ENCODE measurements around the gene OR52K1. TPM values are rescaled to one million over a fixed set of nuclear protein-coding genes. Genes with fewer than 3 reads are reported as not detected.
"Not testable (repeated sequence)": the region's sequence is repeated elsewhere in the genome, so short reads cannot be mapped to it uniquely, and the experiment has no call there.

Gene OR52K1
- total RNA-seq, 3 donors from 2014 or later = 0.05 TPM; not detected in 2

GRCh38 chr11:4466871-4467442 is 15.5 kb upstream of the OR52K1 start:
- Mint-ChIP-seq H3K9me3 (peaks cover 12% of the 10 kb centered on the region), H3K27me3 (ENCODE audit: low read depth) (peaks cover 1% of the 10 kb centered on the region), H3K36me3 (ENCODE audit: insufficient read depth) (no peaks in the 10 kb centered on the region), H3K4me1 (ENCODE audit: low read depth) (no peaks in the 10 kb centered on the region), H3K4me3 (no peak overlapping the region)
- DNase-seq (no peak), ATAC-seq (no peak)

GRCh38 chr11:4467811-4468606 is 14.4 kb upstream of the OR52K1 start:
- Mint-ChIP-seq H3K36me3 (ENCODE audit: insufficient read depth) (no peaks in the 10 kb centered on the region), H3K4me1 (ENCODE audit: low read depth) (no peaks in the 10 kb centered on the region), H3K27me3 (ENCODE audit: low read depth) (no peaks in the 10 kb centered on the region), H3K9me3 (peaks cover 12% of the 10 kb centered on the region), H3K4me3 (no peak overlapping the region)
- ATAC-seq (no peak), DNase-seq (no peak)

- no peak for DNase-seq
- peaks cover 4% of the 10 kb centered on the region for H3K27me3 Mint-ChIP-seq (ENCODE audit: low read depth)
- H3K4me1 Mint-ChIP-seq (ENCODE audit: low read depth) = peaks cover 4% of the 10 kb centered on the region
- H3K4me3 Mint-ChIP-seq = no peak overlapping the region
- H3K9me3 Mint-ChIP-seq = no peaks in the 10 kb centered on the region
- ATAC-seq = no peak
- no peaks in the 10 kb centered on the region for H3K36me3 Mint-ChIP-seq (ENCODE audit: insufficient read depth)
Observed at GRCh38 chr11:4479644-4480043, 2.8 kb upstream of the OR52K1 start.

DNA sequence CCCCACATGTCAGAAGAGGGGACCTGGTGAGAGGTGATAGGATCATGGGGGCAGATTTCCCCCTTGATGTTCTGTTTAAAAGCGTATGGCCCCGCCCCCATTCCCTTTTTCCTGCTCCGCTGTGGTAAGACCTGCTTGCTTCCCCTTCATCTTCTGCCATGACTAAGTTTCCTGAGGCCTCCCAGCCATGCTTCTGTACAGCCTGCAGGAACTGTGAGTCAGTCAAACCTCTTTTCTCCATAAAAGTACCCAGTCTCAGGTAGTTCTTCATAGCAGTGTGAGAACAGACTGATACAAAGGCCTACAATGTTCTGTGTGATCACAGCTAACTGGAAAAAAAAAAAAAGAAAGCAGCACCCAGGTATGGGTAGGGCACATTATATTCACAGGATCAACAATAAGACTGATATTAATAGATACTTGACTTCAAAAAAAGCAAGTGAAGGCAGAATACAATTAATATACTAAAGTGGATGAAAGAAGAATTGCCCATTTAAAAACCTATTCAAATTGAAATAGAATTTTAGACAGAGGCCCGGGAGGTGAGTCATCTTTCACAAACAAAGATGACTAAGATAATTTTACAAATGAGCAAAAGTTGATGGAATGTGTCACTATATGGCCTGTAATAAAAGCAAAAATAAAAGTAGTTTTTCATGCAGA is 1.7 kb upstream of the OR52K1 start:
- DNase-seq = no peak
- Mint-ChIP-seq H3K4me1 (ENCODE audit: low read depth) (peaks cover 4% of the 10 kb centered on the region), H3K4me3 (no peak overlapping the region), H3K36me3 (ENCODE audit: insufficient read depth) (no peaks in the 10 kb centered on the region), H3K27me3 (ENCODE audit: low read depth) (no peaks in the 10 kb centered on the region), H3K9me3 (no peaks in the 10 kb centered on the region)
- peak; percentile 52 to 60 for ATAC-seq

DNA sequence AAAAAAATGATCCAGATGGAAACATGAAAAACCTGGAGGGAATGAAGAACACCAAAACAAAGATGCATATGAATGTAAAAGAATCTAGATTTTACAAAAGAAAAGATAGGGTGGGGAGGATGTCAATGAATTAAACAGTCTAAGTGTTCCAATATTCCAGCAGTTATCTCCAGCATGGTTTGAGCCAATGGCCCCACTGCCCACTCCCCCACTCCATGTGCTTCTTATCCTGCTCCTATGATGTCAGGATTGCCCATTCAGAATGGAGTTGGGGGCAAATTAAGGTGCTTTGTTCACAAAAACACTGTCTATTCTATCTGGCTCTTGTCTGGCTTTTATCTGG is 1.2 kb upstream of the OR52K1 start:
- Mint-ChIP-seq H3K36me3 (ENCODE audit: insufficient read depth) (no peaks in the 10 kb centered on the region), H3K9me3 (no peaks in the 10 kb centered on the region), H3K4me1 (ENCODE audit: low read depth) (peaks cover 4% of the 10 kb centered on the region), H3K4me3 (no peak overlapping the region), H3K27me3 (ENCODE audit: low read depth) (peaks cover 2% of the 10 kb centered on the region)
- DNase-seq (no peak), ATAC-seq (no peak)

DNA sequence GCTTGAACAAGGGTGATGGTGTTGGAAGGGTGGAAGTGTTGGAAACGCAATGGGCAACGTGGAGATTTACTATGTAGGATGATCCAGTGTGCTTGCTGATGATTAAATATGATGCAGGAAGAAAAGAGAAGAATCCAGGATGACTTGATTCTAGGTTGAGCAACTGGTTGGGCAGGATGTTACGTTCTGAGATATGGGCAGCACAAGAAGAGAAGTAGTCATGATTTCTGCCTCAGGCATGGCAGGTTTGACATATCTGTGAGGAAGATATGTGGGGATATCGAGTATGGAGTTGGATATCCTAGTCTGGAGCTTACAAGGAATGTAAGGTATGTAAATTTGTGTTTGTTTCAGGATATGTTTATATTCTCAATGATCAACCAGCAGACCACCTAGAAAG is 1.9 kb downstream of the OR52K1 start:
- ATAC-seq (no peak), DNase-seq (no peak)
- Mint-ChIP-seq H3K27me3 (ENCODE audit: low read depth) (peaks cover 3% of the 10 kb centered on the region), H3K36me3 (ENCODE audit: insufficient read depth) (no peaks in the 10 kb centered on the region), H3K9me3 (no peaks in the 10 kb centered on the region), H3K4me1 (ENCODE audit: low read depth) (peaks cover 4% of the 10 kb centered on the region), H3K4me3 (no peak overlapping the region)

GRCh38 chr11:4491405-4491804 is 9.0 kb downstream of the OR52K1 start:
- H3K4me3 Mint-ChIP-seq; ATAC-seq; DNase-seq; H3K36me3 Mint-ChIP-seq (ENCODE audit: insufficient read depth); H3K9me3 Mint-ChIP-seq; H3K4me1 Mint-ChIP-seq (ENCODE audit: low read depth): not testable (repeated sequence)
- peaks cover 15% of the 10 kb centered on the region for H3K27me3 Mint-ChIP-seq (ENCODE audit: low read depth)

DNA sequence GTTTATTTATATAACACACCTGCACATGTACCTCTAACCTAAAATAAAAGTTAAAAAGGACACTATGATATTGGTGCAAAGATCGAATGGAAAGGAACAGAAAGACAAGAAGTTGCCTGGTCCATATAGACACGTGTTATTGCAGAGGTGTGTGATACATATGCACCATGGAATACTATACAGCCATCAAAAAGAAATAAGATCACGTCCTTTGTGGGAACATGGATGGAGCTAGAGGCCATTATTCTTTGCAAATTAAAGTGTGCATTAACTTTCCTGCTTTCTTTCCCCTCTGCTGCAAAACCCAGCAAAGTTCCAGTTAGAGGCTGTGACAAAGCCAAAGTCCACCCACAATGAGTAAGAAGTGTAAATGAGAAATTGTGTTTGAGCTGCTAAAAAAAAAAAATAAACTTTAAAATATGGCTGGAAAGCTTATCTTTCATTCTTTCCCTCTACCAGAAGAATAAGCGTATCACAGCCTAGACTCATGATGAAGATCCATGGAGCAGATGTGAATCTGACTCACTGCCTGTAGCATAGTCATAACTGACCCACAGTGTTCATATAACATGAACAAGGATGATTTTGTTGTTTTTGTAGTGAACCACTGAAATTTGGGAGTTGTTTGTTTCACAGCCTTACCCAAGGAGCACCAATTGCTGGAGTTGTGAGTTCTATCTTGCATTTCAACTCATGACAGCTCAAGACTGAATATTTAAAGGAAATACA is 9.6 kb downstream of the OR52K1 start:
- H3K4me3 Mint-ChIP-seq = no peak overlapping the region
- no peaks in the 10 kb centered on the region for H3K36me3 Mint-ChIP-seq (ENCODE audit: insufficient read depth)
- H3K4me1 Mint-ChIP-seq (ENCODE audit: low read depth) = no peaks in the 10 kb centered on the region
- no peak for ATAC-seq
- H3K9me3 Mint-ChIP-seq = peaks cover 3% of the 10 kb centered on the region
- no peak for DNase-seq
- peaks cover 15% of the 10 kb centered on the region for H3K27me3 Mint-ChIP-seq (ENCODE audit: low read depth)

- Mint-ChIP-seq H3K27me3 (ENCODE audit: low read depth) (peaks cover 15% of the 10 kb centered on the region), H3K9me3 (peaks cover 3% of the 10 kb centered on the region), H3K4me1 (ENCODE audit: low read depth) (no peaks in the 10 kb centered on the region), H3K36me3 (ENCODE audit: insufficient read depth) (no peaks in the 10 kb centered on the region), H3K4me3 (no peak overlapping the region)
- no peak for ATAC-seq
- no peak for DNase-seq
Observed at GRCh38 chr11:4493480-4493818, 11.0 kb downstream of the OR52K1 start.

GRCh38 chr11:4495487-4495886 is 13.0 kb downstream of the OR52K1 start:
- DNase-seq (no peak), ATAC-seq (no peak)
- H3K4me3 Mint-ChIP-seq = no peak overlapping the region
- no peaks in the 10 kb centered on the region for H3K36me3 Mint-ChIP-seq (ENCODE audit: insufficient read depth)
- no peaks in the 10 kb centered on the region for H3K4me1 Mint-ChIP-seq (ENCODE audit: low read depth)
- H3K9me3 Mint-ChIP-seq = peaks cover 3% of the 10 kb centered on the region
- peaks cover 15% of the 10 kb centered on the region for H3K27me3 Mint-ChIP-seq (ENCODE audit: low read depth)

DNA sequence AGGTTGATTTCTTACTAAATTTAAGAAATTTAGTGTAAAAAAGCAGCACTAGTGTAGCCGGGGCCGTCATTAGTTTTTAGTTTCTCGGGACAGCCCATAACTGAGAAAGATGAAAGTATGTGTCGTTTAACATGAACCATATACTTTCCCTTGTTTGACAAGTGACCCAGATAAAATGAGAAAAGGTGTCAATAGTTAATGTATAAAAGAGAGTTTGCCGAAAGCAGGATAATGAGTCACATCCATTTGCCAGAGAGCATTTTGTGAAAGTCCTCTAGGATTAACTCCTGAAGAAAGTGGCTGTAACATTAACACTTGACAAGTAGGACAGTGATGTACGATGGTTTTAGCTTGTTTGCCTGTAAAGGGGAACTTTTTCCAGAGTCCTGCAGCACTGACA is 13.5 kb downstream of the OR52K1 start:
- no peaks in the 10 kb centered on the region for H3K36me3 Mint-ChIP-seq (ENCODE audit: insufficient read depth)

GRCh38 chr11:4496557-4497248 is 14.3 kb downstream of the OR52K1 start:
- DNase-seq (no peak), ATAC-seq (no peak)
- Mint-ChIP-seq H3K4me1 (ENCODE audit: low read depth) (no peaks in the 10 kb centered on the region), H3K27me3 (ENCODE audit: low read depth) (peaks cover 11% of the 10 kb centered on the region), H3K9me3 (no peaks in the 10 kb centered on the region), H3K4me3 (no peak overlapping the region), H3K36me3 (ENCODE audit: insufficient read depth) (no peaks in the 10 kb centered on the region)

More for the DNA sequence above, 13.5 kb downstream of the OR52K1 start:
- H3K4me1 Mint-ChIP-seq (ENCODE audit: low read depth) = no peaks in the 10 kb centered on the region
- ATAC-seq (no peak), DNase-seq (no peak)
- peaks cover 15% of the 10 kb centered on the region for H3K27me3 Mint-ChIP-seq (ENCODE audit: low read depth)
- H3K9me3 Mint-ChIP-seq = peaks cover 3% of the 10 kb centered on the region
- H3K4me3 Mint-ChIP-seq = no peak overlapping the region

DNA sequence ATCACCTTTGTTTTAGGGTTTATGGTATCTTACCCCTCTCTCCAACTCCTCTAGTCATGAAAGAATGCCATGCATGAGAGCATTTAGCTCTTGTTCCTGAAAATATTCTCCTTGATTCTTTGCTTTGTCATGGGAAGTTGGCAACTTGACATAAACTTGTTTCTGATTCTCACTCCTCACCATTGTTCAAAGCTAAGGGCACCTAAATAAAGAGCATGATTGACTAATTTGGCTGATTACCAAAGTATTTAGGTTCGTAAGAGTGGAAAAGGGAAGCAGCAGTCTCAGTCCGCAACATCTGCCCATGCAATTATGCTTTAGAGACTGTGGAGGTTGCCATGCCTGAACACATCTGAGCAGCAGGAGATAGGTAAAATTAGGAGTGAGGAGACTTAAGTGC is 26.4 kb downstream of the OR52K1 start:
- Mint-ChIP-seq H3K4me1 (ENCODE audit: low read depth) (no peaks in the 10 kb centered on the region), H3K27me3 (ENCODE audit: low read depth) (peaks cover 13% of the 10 kb centered on the region), H3K4me3 (no peak overlapping the region), H3K9me3 (no peaks in the 10 kb centered on the region), H3K36me3 (ENCODE audit: insufficient read depth) (no peaks in the 10 kb centered on the region)
- ATAC-seq = no peak
- no peak for DNase-seq

Measured in activated T-cell treated with anti-CD3 and anti-CD28 coated beads, Interleukin-2, amount 50 U/mL, for 4 hours (primary cell).